K562 (cell line): ENCODE results near the gene PCBP3. TPM values are rescaled to one million over a fixed set of nuclear protein-coding genes. Genes with fewer than 3 reads are reported as not detected.

Experiments used
- ATAC-seq: fragments of 200-7000 bp; cut with Tn5 transposase; 3 replicates; pipeline ENCODE4 v1.9.1; 2020; ENCODE audit warnings: moderate library complexity
- BruUV-seq: library from RNA; stranded (reverse); fragments of 400-500 nt; replicated peaks from 2 replicates; lab custom pipeline; 2021; lab: Mats Ljungman, UMichigan
- CTCF ChIA-PET: fragments of 300-600 bp; formaldehyde crosslinking; extraction: SDS; loops from one replicate; lab custom pipeline; 2021; ENCODE audit warnings: low intra/inter-chr PET ratio; lab: Yijun Ruan, JAX
- POLR2A ChIA-PET: fragments of 300-600, 350-650 bp; sonication (Branson Sonifier 250); formaldehyde crosslinking; extraction: SDS; loops from one replicate; lab custom pipeline; 2021; ENCODE audit warnings: antibody characterized with exemption, inconsistent platforms; lab: Yijun Ruan, JAX
- DNase-seq, 4 experiments: peaks; one replicate each; pipeline versions ENCODE4 v3.0.0 to v3.0.0-alpha.2; 2011 to 2018; ENCODE audit warnings: low spot score in 3 of 4, mixed read lengths in 3 of 4; ENCODE audit errors: extremely low read depth in 1 of 4
- FAIRE-seq: peaks from 2 replicates; lab custom pipeline; 2011; peaks lifted over from hg19 to GRCh38; lab: Jason Lieb, UNC
- H2AFZ ChIP-seq: 2 replicates; pipeline ENCODE4 v1.6.0; 2011; ENCODE audit warnings: low read depth, low read length, control low read depth, inconsistent platforms
- H3K27ac ChIP-seq: fragments of 200-600 bp; 3 replicates; pipeline ENCODE4 v1.8.0; 2011; ENCODE audit warnings: low read depth, mild to moderate bottlenecking, control low read depth, inconsistent platforms, low read length, moderate library complexity, mixed read lengths; ENCODE audit errors: extremely low read depth
- H3K27me3 ChIP-seq, 2 experiments: fragments of 300-600 bp in 1 of 2; 2 replicates in 1 of 2; 3 replicates in 1 of 2; pipeline versions ENCODE4 v1.6.0 to v1.8.0; 2011; ENCODE audit warnings: inconsistent platforms in 2 of 2, low read length in 2 of 2, mild to moderate bottlenecking in 1 of 2, mixed read lengths in 1 of 2, moderate library complexity in 1 of 2; ENCODE audit not compliant: control insufficient read depth in 2 of 2, insufficient read depth in 2 of 2
- H3K36me3 ChIP-seq: fragments of 300-600 bp; 3 replicates; pipeline ENCODE4 v1.8.0; 2011; ENCODE audit warnings: mild to moderate bottlenecking, low read length, inconsistent platforms; ENCODE audit not compliant: control insufficient read depth, insufficient read depth
- H3K4me1 ChIP-seq, 2 experiments: fragments of 200-600 bp in 1 of 2; replicated peaks in 1 of 2; 2 replicates in 1 of 2; 3 replicates in 1 of 2; pipeline versions ENCODE4 v1.5.1 to v1.8.0; 2011; ENCODE audit warnings: inconsistent platforms in 2 of 2, low read length in 2 of 2, mild to moderate bottlenecking in 1 of 2, mixed read lengths in 1 of 2, moderate library complexity in 1 of 2; ENCODE audit not compliant: control insufficient read depth in 2 of 2, insufficient read depth in 2 of 2
- H3K4me2 ChIP-seq: 2 replicates; pipeline ENCODE4 v1.6.1; 2011; ENCODE audit warnings: low read length, control low read depth, inconsistent platforms, mixed read lengths; ENCODE audit not compliant: insufficient read depth
- H3K4me3 ChIP-seq: fragments of 200-600 bp; sonication (generic), shearing (Covaris generic); 2 replicates; pipeline ENCODE4 v1.5.1; 2016; ENCODE audit warnings: control low read depth, inconsistent platforms
- H3K79me2 ChIP-seq: fragments of 200-600 bp; 3 replicates; pipeline ENCODE4 v1.8.0; 2011; ENCODE audit warnings: low read length, inconsistent platforms; ENCODE audit not compliant: control insufficient read depth, insufficient read depth
- H3K9ac ChIP-seq, 2 experiments: 2 replicates each; pipeline versions ENCODE4 v1.6.0 to v1.6.1; 2011; ENCODE audit warnings: low read depth in 2 of 2, low read length in 2 of 2, control low read depth in 1 of 2, inconsistent platforms in 1 of 2, mild to moderate bottlenecking in 1 of 2, mixed read lengths in 1 of 2; ENCODE audit not compliant: insufficient read depth in 1 of 2
- H3K9me1 ChIP-seq: one replicate; pipeline ENCODE4 v1.6.0; 2011; ENCODE audit warnings: inconsistent platforms, mild to moderate bottlenecking, low read length, moderate library complexity; ENCODE audit not compliant: control insufficient read depth, insufficient read depth
- H3K9me3 ChIP-seq: replicated peaks from 2 replicates; pipeline ENCODE4 v1.5.1; 2011; ENCODE audit warnings: low read depth, low read length, inconsistent platforms; ENCODE audit not compliant: control insufficient read depth, insufficient read depth
- H4K20me1 ChIP-seq: replicated peaks from 2 replicates; pipeline ENCODE4 v1.6.1; 2011; ENCODE audit warnings: low read length, inconsistent platforms, mixed read lengths; ENCODE audit not compliant: control insufficient read depth, insufficient read depth
- MBD2 ChIP-seq: sonication (generic); IDR thresholded peaks from 2 replicates; pipeline ENCODE4 v1.6.1; 2016; ENCODE audit warnings: low read depth, borderline replicate concordance
- WGBS: fragments of 100-300 bp; shearing (Covaris generic); methylation state at CpG from one replicate; pipeline ENCODE4 v1.1.6; 2016; ENCODE audit warnings: low coverage, mixed read lengths; ENCODE audit not compliant: insufficient coverage; ENCODE audit errors: missing lambda C conversion rate; 5-methylcytosine and 5-hydroxymethylcytosine counted together
- in situ Hi-C: fragments of 300-500 bp; cut with MboI; formaldehyde crosslinking; loops from 4 replicates; pipeline ENCODE4 v1.15.0; 2018; ENCODE audit warnings: inconsistent platforms, mixed read lengths
- intact Hi-C: fragments of 100-400 bp; cut with micrococcal nuclease; formaldehyde crosslinking; loops from 2 replicates; pipeline ENCODE4 v1.14.2; 2022
- polyA plus RNA-seq, 8 experiments: library from polyadenylated mRNA; depleted of rRNA in 4 of 8; stranded (reverse) in 5 of 8; unstranded in 3 of 8; fragments of >200 nt; fragmentation: Nextera tagmentation in 2 of 8; fragmentation: Illumina TruSeq in 1 of 8; extraction: Ambion mirVana in 2 of 8; extraction: Trizol in 1 of 8; gene quantifications; 2 replicates each; pipeline versions ENCODE4 v1.2.1 to v1.2.3, GENCODE V29; 2011 to 2014; ENCODE audit warnings: inconsistent platforms in 1 of 8, missing spikeins in 1 of 8
- total RNA-seq, 7 experiments: library from RNA; depleted of rRNA in 6 of 7; stranded (reverse); fragments of >200 nt in 6 of 7; fragmentation: Illumina TruSeq in 2 of 7; extraction: Trizol in 2 of 7; gene quantifications; 2 replicates each; pipeline versions ENCODE4 v1.2.1 to v1.2.3, GENCODE V29; 2011 to 2021; ENCODE audit warnings: low replicate concordance in 1 of 7
- TF ChIP-seq, protein P1 (sequence below), 3 experiments: IDR thresholded peaks in 2 of 3; conservative IDR thresholded peaks in 1 of 3; 2 replicates each; pipeline ENCODE4 v1.5.1; 2011 to 2012; ENCODE audit warnings: low read length in 3 of 3, mild to moderate bottlenecking in 3 of 3, control low read depth in 2 of 3, improper control_type of control experiment in 1 of 3, inconsistent platforms in 1 of 3, low read depth in 1 of 3, mixed read lengths in 1 of 3, moderate library complexity in 1 of 3; ENCODE audit not compliant: insufficient read depth in 2 of 3

Gene PCBP3
- total and polyA plus RNA-seq, 9 of the 15 experiments (the other 6 are each of a cell fraction or from before 2014, with no cell fraction given): 0.18 TPM; not detected in 8

DNA sequence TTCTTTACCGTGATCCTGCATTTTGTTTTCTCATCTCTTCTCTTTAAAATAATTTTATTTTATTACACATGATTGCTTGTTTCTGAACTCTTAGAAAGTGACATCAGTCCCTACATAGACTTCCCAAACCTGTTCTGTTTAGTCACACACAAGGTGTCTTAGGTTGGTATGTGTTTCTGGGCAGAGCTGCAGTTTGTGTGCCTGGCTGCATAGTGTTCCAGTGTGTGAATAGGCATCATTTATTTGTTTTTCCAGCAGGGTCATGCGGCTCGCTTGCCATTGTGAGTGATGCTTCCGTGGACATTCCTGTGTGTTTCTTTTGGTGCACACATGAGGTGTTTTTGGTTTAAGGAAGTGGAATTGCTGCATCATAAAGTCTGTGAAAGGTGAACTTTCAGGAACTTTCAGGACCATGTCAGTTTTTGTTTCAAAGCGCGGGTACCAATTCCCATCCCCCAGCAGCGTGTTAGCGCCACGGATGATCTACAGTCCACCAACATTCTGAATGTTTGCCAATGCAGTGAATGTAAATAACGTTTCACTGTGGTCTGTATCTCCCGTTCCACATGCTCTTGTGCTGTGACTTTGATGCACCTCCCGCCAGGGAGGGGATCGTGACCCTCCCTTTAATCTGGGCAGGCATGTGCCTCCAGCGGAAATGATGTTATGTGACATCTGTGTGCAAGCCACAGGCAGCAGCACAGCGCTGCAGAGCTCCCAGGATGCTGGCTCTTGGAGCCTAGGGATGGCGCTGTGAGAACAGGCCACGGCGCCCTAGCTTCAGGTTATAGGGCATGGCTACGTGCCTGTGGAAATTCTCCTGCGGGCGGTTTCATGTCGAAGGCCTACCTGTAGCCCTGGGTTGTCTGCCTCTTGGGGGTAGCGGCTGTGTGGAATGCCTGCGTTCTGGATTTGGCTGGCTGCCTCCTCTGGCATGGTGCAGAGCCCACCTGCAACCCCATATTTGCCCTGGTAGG is 193.5 kb downstream of the PCBP3 start:
- TF ChIP-seq, protein P1, sequence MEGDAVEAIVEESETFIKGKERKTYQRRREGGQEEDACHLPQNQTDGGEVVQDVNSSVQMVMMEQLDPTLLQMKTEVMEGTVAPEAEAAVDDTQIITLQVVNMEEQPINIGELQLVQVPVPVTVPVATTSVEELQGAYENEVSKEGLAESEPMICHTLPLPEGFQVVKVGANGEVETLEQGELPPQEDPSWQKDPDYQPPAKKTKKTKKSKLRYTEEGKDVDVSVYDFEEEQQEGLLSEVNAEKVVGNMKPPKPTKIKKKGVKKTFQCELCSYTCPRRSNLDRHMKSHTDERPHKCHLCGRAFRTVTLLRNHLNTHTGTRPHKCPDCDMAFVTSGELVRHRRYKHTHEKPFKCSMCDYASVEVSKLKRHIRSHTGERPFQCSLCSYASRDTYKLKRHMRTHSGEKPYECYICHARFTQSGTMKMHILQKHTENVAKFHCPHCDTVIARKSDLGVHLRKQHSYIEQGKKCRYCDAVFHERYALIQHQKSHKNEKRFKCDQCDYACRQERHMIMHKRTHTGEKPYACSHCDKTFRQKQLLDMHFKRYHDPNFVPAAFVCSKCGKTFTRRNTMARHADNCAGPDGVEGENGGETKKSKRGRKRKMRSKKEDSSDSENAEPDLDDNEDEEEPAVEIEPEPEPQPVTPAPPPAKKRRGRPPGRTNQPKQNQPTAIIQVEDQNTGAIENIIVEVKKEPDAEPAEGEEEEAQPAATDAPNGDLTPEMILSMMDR (IDR thresholded peaks at IDR 0.05 in 2 of 3, conservative IDR thresholded peaks at IDR 0.05 in 1 of 3; ENCODE audit: insufficient read depth in 2 of 3, low read depth in 1 of 3, low read length in 3 of 3): peak in 1 of 3 experiments; percentile 42; a peak in 2 of 6 replicates
- TF ChIP-seq MBD2: no peak
- ChIA-PET CTCF (no interaction called here), POLR2A (no interaction called here)
- Histone ChIP-seq H3K36me3 (no peaks in the 10 kb centered on the region), H3K9ac (no peak overlapping the region), H3K27me3 (peaks cover 14 to 48% of the 10 kb centered on the region in 2 experiments; a peak in 4 of 5 replicates), H3K4me3 (no peak overlapping the region), H3K79me2 (no peaks in the 10 kb centered on the region), H3K27ac (no peak overlapping the region), H3K9me3 (no peaks in the 10 kb centered on the region; the same call in 1 of the 2 replicates), H3K4me1 (peaks cover 0 to 7% of the 10 kb centered on the region in 2 experiments; a peak in 1 of 5 replicates), H3K9me1 (no peaks in the 10 kb centered on the region), H2AFZ (no peak overlapping the region), H4K20me1 (peaks cover 7% of the 10 kb centered on the region), H3K4me2 (no peak overlapping the region)
- DNase-seq (no peak), FAIRE-seq (no peak), ATAC-seq (peak; percentile 63)
- under 1% methylated on average over 24 of the region's 24 CpGs for WGBS
- intact Hi-C loops (no loop called here), in situ Hi-C loops (loop anchor here (25.0 kb wide), 1 partner anchor 875 kb away; no protein-coding TSS in a partner anchor)
- no TSS peak for BruUV-seq
